ENCODE data around the gene PALLD. TPM values are rescaled to one million over a fixed set of nuclear protein-coding genes. Genes with fewer than 3 reads are reported as not detected.

The PALLD gene
- total RNA-seq, 4 donors from 2014 or later: 60.2 to 437 (median 118) TPM

DNA sequence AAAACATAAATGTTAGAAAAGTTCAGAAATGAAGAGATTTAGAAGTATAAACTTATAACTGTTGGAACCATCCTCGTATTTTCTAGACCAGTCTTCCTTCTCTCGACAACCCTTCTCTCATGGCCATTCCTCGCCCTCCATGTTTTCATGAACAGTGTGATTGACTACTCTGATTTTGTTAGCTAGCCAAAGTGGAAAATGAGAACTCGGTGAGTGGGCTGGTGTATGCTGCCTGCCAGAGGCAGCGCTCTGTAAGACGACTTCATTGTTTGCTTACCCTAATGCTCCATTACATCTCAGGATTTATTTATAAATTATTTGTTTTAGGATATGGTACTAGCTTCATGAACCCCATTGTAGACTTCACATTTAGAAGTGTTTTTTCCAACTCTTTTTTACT is 360.2 kb downstream of the PALLD start:
- intact Hi-C loops (cut with DNase I): no loop called here
- Histone ChIP-seq H3K27me3 (no peaks in the 10 kb centered on the region), H3K4me1 (peaks cover 0 to 70% (median 5%) of the 10 kb centered on the region in 3 donors), H3K27ac (peak overlapping the region in 3 of 4 donors; percentile 69 to 76 (median 71)), H3K4me3 (no peak overlapping the region), H3K9me3 (no peaks in the 10 kb centered on the region), H3K36me3 (peaks cover 0 to 26% (median 0%) of the 10 kb centered on the region in 3 donors)
- WGBS, 2 donors: 75 to 77% methylated on average over 6 of the region's 6 CpGs
- DNase-seq: no peak
- TF ChIP-seq, protein P1, sequence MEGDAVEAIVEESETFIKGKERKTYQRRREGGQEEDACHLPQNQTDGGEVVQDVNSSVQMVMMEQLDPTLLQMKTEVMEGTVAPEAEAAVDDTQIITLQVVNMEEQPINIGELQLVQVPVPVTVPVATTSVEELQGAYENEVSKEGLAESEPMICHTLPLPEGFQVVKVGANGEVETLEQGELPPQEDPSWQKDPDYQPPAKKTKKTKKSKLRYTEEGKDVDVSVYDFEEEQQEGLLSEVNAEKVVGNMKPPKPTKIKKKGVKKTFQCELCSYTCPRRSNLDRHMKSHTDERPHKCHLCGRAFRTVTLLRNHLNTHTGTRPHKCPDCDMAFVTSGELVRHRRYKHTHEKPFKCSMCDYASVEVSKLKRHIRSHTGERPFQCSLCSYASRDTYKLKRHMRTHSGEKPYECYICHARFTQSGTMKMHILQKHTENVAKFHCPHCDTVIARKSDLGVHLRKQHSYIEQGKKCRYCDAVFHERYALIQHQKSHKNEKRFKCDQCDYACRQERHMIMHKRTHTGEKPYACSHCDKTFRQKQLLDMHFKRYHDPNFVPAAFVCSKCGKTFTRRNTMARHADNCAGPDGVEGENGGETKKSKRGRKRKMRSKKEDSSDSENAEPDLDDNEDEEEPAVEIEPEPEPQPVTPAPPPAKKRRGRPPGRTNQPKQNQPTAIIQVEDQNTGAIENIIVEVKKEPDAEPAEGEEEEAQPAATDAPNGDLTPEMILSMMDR (IDR thresholded peaks at IDR 0.05): no peak
- TF ChIP-seq POLR2A (IDR thresholded peaks at IDR 0.05): no peak

DNA sequence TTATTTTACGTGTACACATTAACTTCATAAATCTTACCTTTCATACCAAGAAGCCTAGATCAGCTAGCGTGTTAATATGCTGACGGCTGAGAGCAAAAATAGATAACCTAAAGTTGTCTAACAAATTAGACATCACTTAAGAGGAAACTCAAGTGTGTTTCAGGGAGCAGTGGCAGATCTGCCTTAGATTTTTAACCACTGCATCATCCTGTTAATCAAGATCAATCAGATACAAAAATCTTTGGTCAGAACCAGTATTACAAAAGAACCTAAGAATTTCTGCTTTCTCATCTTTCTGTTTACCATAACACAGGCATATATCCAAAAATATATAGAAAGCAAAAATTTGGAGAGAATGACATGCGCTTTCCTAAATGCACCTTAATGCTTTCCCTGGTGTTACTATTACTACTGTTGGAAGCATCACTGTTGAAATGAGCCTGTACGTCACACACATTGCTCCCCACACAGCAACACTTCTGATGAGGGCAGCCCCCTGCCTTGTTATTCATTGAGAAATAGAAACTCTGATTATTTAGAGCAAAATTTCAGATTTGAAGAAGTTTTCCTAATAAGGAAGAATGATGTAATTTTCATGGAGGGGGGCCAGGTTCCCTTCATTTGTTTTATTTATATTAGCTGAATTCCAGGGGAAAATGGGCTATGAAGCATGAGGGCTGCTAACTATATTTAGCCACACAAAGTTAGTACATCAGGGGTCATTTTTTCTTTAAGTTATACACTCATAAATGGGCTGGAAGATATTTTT is 360.9 kb downstream of the PALLD start:
- Histone ChIP-seq H3K4me3 (no peak overlapping the region), H3K9me3 (no peaks in the 10 kb centered on the region), H3K36me3 (peaks cover 0 to 29% (median 0%) of the 10 kb centered on the region in 3 donors), H3K27ac (peak overlapping the region in 3 of 4 donors; percentile 69 to 76 (median 71)), H3K4me1 (peaks cover 0 to 63% (median 5%) of the 10 kb centered on the region in 3 donors), H3K27me3 (no peaks in the 10 kb centered on the region)
- 80 to 81% methylated on average over 5 of the region's 5 CpGs for WGBS, 2 donors
- intact Hi-C loops (cut with DNase I): no loop called here
- DNase-seq: no peak
- no peak for TF ChIP-seq POLR2A (IDR thresholded peaks at IDR 0.05)
- TF ChIP-seq, protein P1 (IDR thresholded peaks at IDR 0.05): no peak

DNA sequence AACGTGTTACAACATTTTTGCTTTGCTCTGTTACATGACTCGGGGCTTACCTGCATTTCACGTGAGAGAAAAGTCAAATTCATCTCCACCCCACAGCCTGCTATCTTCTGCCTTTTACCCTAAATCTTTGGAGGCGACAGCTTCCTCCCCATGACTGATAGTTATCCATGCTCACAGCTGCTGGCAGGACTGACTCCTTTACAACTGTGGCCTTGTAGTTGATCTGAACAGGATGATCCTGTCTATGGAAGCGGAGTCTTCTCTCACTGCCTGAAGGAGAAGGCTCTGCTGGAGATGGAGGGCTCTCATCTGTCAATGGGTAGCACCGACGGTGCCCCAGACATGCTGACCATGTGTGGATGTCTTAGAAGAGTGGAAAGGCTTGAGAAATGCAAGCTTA is 362.2 kb downstream of the PALLD start:
- DNase-seq: no peak
- H3K4me1 ChIP-seq: peaks cover 0 to 49% (median 4%) of the 10 kb centered on the region in 3 donors
- WGBS, 2 donors: 63 to 66% methylated on average over 6 to 7 of the region's 7 CpGs
- H3K9me3 ChIP-seq: no peaks in the 10 kb centered on the region
- H3K4me3 ChIP-seq: no peak overlapping the region
- TF ChIP-seq, protein P1 (IDR thresholded peaks at IDR 0.05): no peak
- TF ChIP-seq POLR2A (IDR thresholded peaks at IDR 0.05): no peak
- H3K27ac ChIP-seq: peak overlapping the region in 2 of 4 donors; percentile 71 to 76
- intact Hi-C loops (cut with DNase I): no loop called here
- peaks cover 0 to 28% (median 0%) of the 10 kb centered on the region in 3 donors for H3K36me3 ChIP-seq
- no peaks in the 10 kb centered on the region for H3K27me3 ChIP-seq

DNA sequence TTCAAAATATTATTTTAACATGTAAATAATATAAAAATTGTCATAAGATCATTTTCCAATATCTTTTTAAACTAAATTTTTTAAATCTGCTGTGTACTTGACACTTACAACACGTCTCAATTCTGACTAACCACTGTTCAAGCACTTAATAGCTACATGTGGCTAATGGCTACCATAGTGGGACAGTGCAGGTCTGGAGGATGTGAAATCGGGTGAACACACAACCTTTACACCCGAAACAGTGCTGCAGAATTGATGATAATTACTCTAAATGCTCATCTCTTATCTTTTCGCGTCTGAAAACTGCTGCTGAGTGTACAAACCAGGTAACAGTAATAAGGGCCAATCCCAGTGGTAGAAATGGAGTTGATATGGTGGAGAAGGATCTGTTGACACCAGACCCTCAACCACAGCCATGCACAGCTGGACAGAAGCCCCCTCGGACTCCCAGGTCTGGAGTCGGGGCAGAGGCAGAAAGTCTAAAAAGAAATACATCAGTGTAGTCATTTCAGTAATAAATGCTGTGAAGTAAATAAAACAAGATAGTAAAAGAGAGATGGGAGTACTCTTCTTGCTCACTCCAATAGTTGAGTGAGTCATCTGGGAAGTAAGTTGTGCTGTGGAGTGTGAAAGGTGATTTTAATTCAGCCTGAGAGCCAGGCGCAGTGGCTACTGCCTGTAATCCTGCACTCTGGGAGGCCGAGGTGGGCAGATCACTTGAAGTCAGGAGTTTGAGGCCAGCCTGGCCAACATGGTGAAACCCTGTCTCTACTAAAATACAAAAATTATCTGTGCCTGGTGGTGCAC is 363.2 kb downstream of the PALLD start:
- intact Hi-C loops (cut with DNase I): no loop called here

More for the DNA sequence above, 363.2 kb downstream of the PALLD start:
- TF ChIP-seq, protein P1 (IDR thresholded peaks at IDR 0.05): no peak
- TF ChIP-seq POLR2A (IDR thresholded peaks at IDR 0.05): no peak
- WGBS, 2 donors: 73 to 79% methylated on average over 9 of the region's 9 CpGs
- peak overlapping the region in 3 of 4 donors; percentile 50 to 76 (median 51) for H3K27ac ChIP-seq
- H3K36me3 ChIP-seq: peaks cover 0 to 21% (median 0%) of the 10 kb centered on the region in 3 donors
- H3K27me3 ChIP-seq: no peaks in the 10 kb centered on the region
- H3K4me3 ChIP-seq: no peak overlapping the region
- H3K9me3 ChIP-seq: no peaks in the 10 kb centered on the region
- no peak for DNase-seq
- H3K4me1 ChIP-seq: peaks cover 0 to 49% (median 3%) of the 10 kb centered on the region in 3 donors

Data from esophagus squamous epithelium (tissue), 5 donors.